Measurements from ENCODE around the gene PNCK.

Gene PNCK

GRCh38 chrX:153673428-153674218 is at the start of gene PNCK:
PNCK (minus strand) TSS chrX:153673813; CDS start chrX:153673076, 737 bp downstream.
- TF ChIP-seq GATA3 (IDR thresholded peaks at IDR 0.05; ENCODE audit: low read depth, low read length) (no peak), GATA2 (IDR thresholded peaks at IDR 0.05; ENCODE audit: low read depth, low read length) (no peak)

- TF ChIP-seq GATA2 (IDR thresholded peaks at IDR 0.05; ENCODE audit: low read depth, low read length) (no peak), GATA3 (IDR thresholded peaks at IDR 0.05; ENCODE audit: low read depth, low read length) (no peak)
Measured at GRCh38 chrX:153722704-153723350, 49.2 kb upstream of the PNCK start.

GRCh38 chrX:153719701-153720100 is 46.1 kb upstream of the PNCK start:
- TF ChIP-seq GATA2 (IDR thresholded peaks at IDR 0.05; ENCODE audit: low read depth, low read length) (no peak), GATA3 (IDR thresholded peaks at IDR 0.05; ENCODE audit: low read depth, low read length) (no peak)

- no peak for TF ChIP-seq GATA3 (IDR thresholded peaks at IDR 0.05; ENCODE audit: low read depth, low read length)
- TF ChIP-seq GATA2 (IDR thresholded peaks at IDR 0.05; ENCODE audit: low read depth, low read length), result no peak
Measured at GRCh38 chrX:153719238-153719637, 45.6 kb upstream of the PNCK start.

GRCh38 chrX:153717445-153717844 is 43.8 kb upstream of the PNCK start:
- TF ChIP-seq GATA3 (IDR thresholded peaks at IDR 0.05; ENCODE audit: low read depth, low read length) (no peak), GATA2 (IDR thresholded peaks at IDR 0.05; ENCODE audit: low read depth, low read length) (no peak)

GRCh38 chrX:153714256-153714655 is 40.6 kb upstream of the PNCK start:
- no peak for TF ChIP-seq GATA2 (IDR thresholded peaks at IDR 0.05; ENCODE audit: low read depth, low read length)
- no peak for TF ChIP-seq GATA3 (IDR thresholded peaks at IDR 0.05; ENCODE audit: low read depth, low read length)

GRCh38 chrX:153709726-153710674 is 36.4 kb upstream of the PNCK start:
- TF ChIP-seq GATA2 (IDR thresholded peaks at IDR 0.05; ENCODE audit: low read depth, low read length) (no peak), GATA3 (IDR thresholded peaks at IDR 0.05; ENCODE audit: low read depth, low read length) (no peak)

- TF ChIP-seq GATA3 (IDR thresholded peaks at IDR 0.05; ENCODE audit: low read depth, low read length) (no peak), GATA2 (IDR thresholded peaks at IDR 0.05; ENCODE audit: low read depth, low read length) (no peak)
Measured at GRCh38 chrX:153708415-153708814, 34.8 kb upstream of the PNCK start.

- no peak for TF ChIP-seq GATA3 (IDR thresholded peaks at IDR 0.05; ENCODE audit: low read depth, low read length)
- no peak for TF ChIP-seq GATA2 (IDR thresholded peaks at IDR 0.05; ENCODE audit: low read depth, low read length)
Measured at GRCh38 chrX:153707406-153707805, 33.8 kb upstream of the PNCK start.

- TF ChIP-seq GATA3 (IDR thresholded peaks at IDR 0.05; ENCODE audit: low read depth, low read length) (no peak), GATA2 (IDR thresholded peaks at IDR 0.05; ENCODE audit: low read depth, low read length) (no peak)
Measured at GRCh38 chrX:153706799-153707198, 33.2 kb upstream of the PNCK start.

- TF ChIP-seq GATA2 (IDR thresholded peaks at IDR 0.05; ENCODE audit: low read depth, low read length), result no peak
- TF ChIP-seq GATA3 (IDR thresholded peaks at IDR 0.05; ENCODE audit: low read depth, low read length), result no peak
Measured at GRCh38 chrX:153704021-153704526, 30.5 kb upstream of the PNCK start.

- TF ChIP-seq GATA3 (IDR thresholded peaks at IDR 0.05; ENCODE audit: low read depth, low read length), result no peak
- TF ChIP-seq GATA2 (IDR thresholded peaks at IDR 0.05; ENCODE audit: low read depth, low read length), result no peak
Measured at GRCh38 chrX:153703036-153703370, 29.4 kb upstream of the PNCK start.

GRCh38 chrX:153702336-153703035 is 28.9 kb upstream of the PNCK start:
- TF ChIP-seq GATA3 (IDR thresholded peaks at IDR 0.05; ENCODE audit: low read depth, low read length), result no peak
- no peak for TF ChIP-seq GATA2 (IDR thresholded peaks at IDR 0.05; ENCODE audit: low read depth, low read length)

Measured in SH-SY5Y (cell line).